HepG2 (cell line): ENCODE data around the gene ARVCF. TPM values are rescaled to one million over a fixed set of nuclear protein-coding genes. Genes with fewer than 3 reads are reported as not detected.

Experiments
- ATAC-seq: fragments of 200-7000 bp; cut with Tn5 transposase; 3 replicates; pipeline ENCODE4 v1.9.1; 2020; ENCODE audit warnings: mild to moderate bottlenecking, moderate library complexity
- BruUV-seq: library from RNA; stranded (reverse); fragments of 400-500 nt; replicated peaks from 2 replicates; lab custom pipeline; 2021; lab: Mats Ljungman, UMichigan
- CTCF ChIA-PET: fragments of 300-600 bp; formaldehyde crosslinking; extraction: SDS; loops from one replicate; lab custom pipeline; 2021; ENCODE audit warnings: low total read pairs, inconsistent platforms, low intra/inter-chr PET ratio; lab: Yijun Ruan, JAX
- POLR2A ChIA-PET: fragments of 350-600 bp; sonication (Branson Sonifier 250); formaldehyde crosslinking; loops from one replicate; lab custom pipeline; 2020; ENCODE audit warnings: antibody characterized with exemption, inconsistent platforms; lab: Yijun Ruan, JAX
- DNase-seq: peaks from one replicate; pipeline ENCODE4 v3.0.0-alpha.2; 2015; ENCODE audit warnings: low spot score
- FAIRE-seq: peaks from 3 replicates; lab custom pipeline; 2011; peaks lifted over from hg19 to GRCh38; lab: Jason Lieb, UNC
- H2AFZ ChIP-seq: one replicate; pipeline ENCODE4 v1.6.1; 2011; ENCODE audit warnings: low read length, inconsistent platforms
- H3K27ac ChIP-seq: fragments of 300-600 bp; 3 replicates; pipeline ENCODE4 v1.8.0; 2011; ENCODE audit warnings: mixed run types, mild to moderate bottlenecking, mixed read lengths, low read length, inconsistent platforms; ENCODE audit not compliant: insufficient read depth; ENCODE audit errors: extremely low read length
- H3K27me3 ChIP-seq, 2 experiments: fragments of 200-600 bp in 1 of 2; 2 replicates in 1 of 2; 3 replicates in 1 of 2; pipeline versions ENCODE4 v1.6.0 to v1.8.0; 2011; ENCODE audit warnings: low read length in 2 of 2, mild to moderate bottlenecking in 2 of 2, moderate library complexity in 2 of 2, inconsistent platforms in 1 of 2; ENCODE audit not compliant: insufficient read depth in 2 of 2, control insufficient read depth in 1 of 2
- H3K36me3 ChIP-seq, 2 experiments: fragments of 200-600 bp in 1 of 2; replicated peaks in 1 of 2; 2 replicates in 1 of 2; 3 replicates in 1 of 2; pipeline versions ENCODE4 v1.5.1 to v1.8.0; 2011; ENCODE audit warnings: low read length in 2 of 2, inconsistent platforms in 1 of 2; ENCODE audit not compliant: insufficient read depth in 2 of 2, control insufficient read depth in 1 of 2
- H3K4me1 ChIP-seq: 2 replicates; pipeline ENCODE4 v1.5.1; 2012; ENCODE audit warnings: low read length, inconsistent platforms; ENCODE audit not compliant: insufficient read depth
- H3K4me2 ChIP-seq: 2 replicates; pipeline ENCODE4 v1.6.0; 2011; ENCODE audit warnings: low read depth, low read length, inconsistent platforms
- H3K4me3 ChIP-seq, 3 experiments: fragments of 200-600 bp in 1 of 3; sonication (generic), shearing (Covaris generic) in 1 of 3; replicated peaks in 1 of 3; 2 replicates each; pipeline ENCODE4 v1.5.1; 2011 to 2016; ENCODE audit warnings: low read length in 3 of 3, inconsistent platforms in 2 of 3, low read depth in 2 of 3, mild to moderate bottlenecking in 2 of 3, control low read depth in 1 of 3, mixed read lengths in 1 of 3; ENCODE audit not compliant: insufficient read depth in 1 of 3
- H3K79me2 ChIP-seq: one replicate; pipeline ENCODE4 v1.6.1; 2011; ENCODE audit warnings: low read length, inconsistent platforms; ENCODE audit not compliant: insufficient read depth
- H3K9ac ChIP-seq: 2 replicates; pipeline ENCODE4 v1.6.0; 2011; ENCODE audit warnings: mild to moderate bottlenecking, low read depth, low read length, inconsistent platforms; ENCODE audit not compliant: insufficient read depth
- H3K9me3 ChIP-seq: 2 replicates; pipeline ENCODE4 v1.5.1; 2012; ENCODE audit warnings: mild to moderate bottlenecking, low read length
- H4K20me1 ChIP-seq: 2 replicates; pipeline ENCODE4 v1.6.0; 2011; ENCODE audit warnings: inconsistent platforms, mild to moderate bottlenecking, low read length, moderate library complexity; ENCODE audit not compliant: insufficient read depth
- CBX2 ChIP-seq, 2 experiments: fragments of 200-600 bp in 1 of 2; sonication (generic); formaldehyde crosslinking in 1 of 2; IDR thresholded peaks; 2 replicates each; pipeline versions ENCODE4 v1.7.0 to v1.8.1; 2018 to 2022; ENCODE audit warnings: low read depth in 2 of 2, low read length in 1 of 2, mild to moderate bottlenecking in 1 of 2, missing genetic modification reagents in 1 of 2
- FOSL1 ChIP-seq: sonication (generic); formaldehyde crosslinking; IDR thresholded peaks from 2 replicates; pipeline ENCODE4 v1.9.0; 2021; ENCODE audit warnings: missing genetic modification reagents, borderline replicate concordance
- FOXC1 ChIP-seq: sonication (generic); formaldehyde crosslinking; IDR thresholded peaks from 2 replicates; pipeline ENCODE4 v1.8.0; 2022; ENCODE audit warnings: mild to moderate bottlenecking, missing genetic modification reagents, borderline replicate concordance
- KDM6A ChIP-seq: IDR thresholded peaks from 2 replicates; pipeline ENCODE4 v1.6.1; 2016; ENCODE audit warnings: low read depth
- TEAD3 ChIP-seq: optimal IDR thresholded peaks from 2 replicates; pipeline ENCODE3; 2016; ENCODE audit warnings: borderline replicate concordance
- ZMYM3 ChIP-seq: sonication (generic); formaldehyde crosslinking; IDR thresholded peaks from 2 replicates; pipeline ENCODE4 v1.5.1; 2020; ENCODE audit warnings: mild to moderate bottlenecking, missing genetic modification reagents
- ZNF232 ChIP-seq: sonication (generic); formaldehyde crosslinking; IDR thresholded peaks from 2 replicates; pipeline ENCODE4 v1.4.0; 2020; ENCODE audit warnings: missing genetic modification reagents, borderline replicate concordance
- ZNF614 ChIP-seq: IDR thresholded peaks from 2 replicates; pipeline ENCODE4 v1.6.1; 2018; ENCODE audit warnings: missing biosample characterization, missing genetic modification reagents, inconsistent platforms, borderline replicate concordance
- ZNF773 ChIP-seq: sonication (generic); formaldehyde crosslinking; IDR thresholded peaks from 2 replicates; pipeline ENCODE4 v1.4.0; 2020; ENCODE audit warnings: missing genetic modification reagents, borderline replicate concordance
- ZSCAN9 ChIP-seq: IDR thresholded peaks from 2 replicates; pipeline ENCODE4 v1.6.1; 2016; ENCODE audit warnings: borderline replicate concordance
- WGBS: methylation state at CpG from one replicate; pipeline ENCODE4 v1.1.6; 2017; ENCODE audit warnings: low lambda C conversion rate; 5-methylcytosine and 5-hydroxymethylcytosine counted together
- in situ Hi-C: cut with HindIII; loops from 2 replicates; pipeline ENCODE4 v1.10.0; 2017; ENCODE audit warnings: low pct_unique_long_range_greater_than_20kb; ENCODE audit not compliant: extremely low pct_ligation_motif_present
- intact Hi-C: fragments of 100-400 bp; cut with micrococcal nuclease; formaldehyde crosslinking; loops from one replicate; pipeline ENCODE4 v1.10.0; 2022; ENCODE audit not compliant: unreplicated experiment
- polyA plus RNA-seq, 8 experiments: library from polyadenylated mRNA; depleted of rRNA in 3 of 8; stranded (reverse) in 7 of 8; unstranded in 1 of 8; fragments of >200 nt; fragmentation: Illumina TruSeq in 4 of 8; extraction: Trizol in 4 of 8; gene quantifications; 2 replicates each; pipeline versions ENCODE4 v1.2.1 to v1.2.3, GENCODE V29; 2011 to 2016; ENCODE audit warnings: low read depth in 4 of 8, missing spikeins in 1 of 8, mixed read lengths in 1 of 8; ENCODE audit not compliant: insufficient read depth in 1 of 8
- total RNA-seq, 5 experiments: library from RNA; depleted of rRNA; stranded (reverse); fragments of >200 nt; fragmentation: Illumina TruSeq; extraction: Trizol; gene quantifications; 2 replicates each; pipeline ENCODE4 v1.2.3, GENCODE V29; 2016; ENCODE audit warnings: low read depth in 1 of 5
- TF ChIP-seq, protein P1 (sequence below): sonication (generic); formaldehyde crosslinking; IDR thresholded peaks from 2 replicates; pipeline ENCODE4 v1.5.1; 2020; ENCODE audit warnings: missing genetic modification reagents, mild to moderate bottlenecking, borderline replicate concordance
- TF ChIP-seq, protein P2 (sequence below): sonication (generic); formaldehyde crosslinking; IDR thresholded peaks from 2 replicates; pipeline ENCODE4 v1.4.0; 2020; ENCODE audit warnings: missing genetic modification reagents

The ARVCF gene
- total and polyA plus RNA-seq, 2 of the 13 experiments (the other 11 are each of a cell fraction or from before 2014, with no cell fraction given): 16.4 to 17.7 TPM

- H3K4me1 ChIP-seq: no peaks in the 10 kb centered on the region
- H3K79me2 ChIP-seq: no peaks in the 10 kb centered on the region
- H3K9ac ChIP-seq: no peak overlapping the region
- H3K9me3 ChIP-seq: no peaks in the 10 kb centered on the region
- CTCF ChIA-PET: no interaction called here
- H2AFZ ChIP-seq: no peak overlapping the region
- FAIRE-seq: no peak
- no peak overlapping the region for H3K4me3 ChIP-seq
- H3K36me3 ChIP-seq: peaks cover 2 to 21% of the 10 kb centered on the region in 2 experiments; a peak in 3 of 5 replicates
- no CpG with 5 or more reads among the region's 12 CpGs for WGBS
- no peak overlapping the region for H3K4me2 ChIP-seq
- H3K27ac ChIP-seq: no peak overlapping the region
- no peak for TF ChIP-seq ZSCAN9 (CRISPR knock-in tag)
- TF ChIP-seq, protein P1, sequence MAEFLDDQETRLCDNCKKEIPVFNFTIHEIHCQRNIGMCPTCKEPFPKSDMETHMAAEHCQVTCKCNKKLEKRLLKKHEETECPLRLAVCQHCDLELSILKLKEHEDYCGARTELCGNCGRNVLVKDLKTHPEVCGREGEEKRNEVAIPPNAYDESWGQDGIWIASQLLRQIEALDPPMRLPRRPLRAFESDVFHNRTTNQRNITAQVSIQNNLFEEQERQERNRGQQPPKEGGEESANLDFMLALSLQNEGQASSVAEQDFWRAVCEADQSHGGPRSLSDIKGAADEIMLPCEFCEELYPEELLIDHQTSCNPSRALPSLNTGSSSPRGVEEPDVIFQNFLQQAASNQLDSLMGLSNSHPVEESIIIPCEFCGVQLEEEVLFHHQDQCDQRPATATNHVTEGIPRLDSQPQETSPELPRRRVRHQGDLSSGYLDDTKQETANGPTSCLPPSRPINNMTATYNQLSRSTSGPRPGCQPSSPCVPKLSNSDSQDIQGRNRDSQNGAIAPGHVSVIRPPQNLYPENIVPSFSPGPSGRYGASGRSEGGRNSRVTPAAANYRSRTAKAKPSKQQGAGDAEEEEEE (CRISPR knock-in tag): no peak
- TF ChIP-seq CBX2 (IDR thresholded peaks at IDR 0.05; ENCODE audit: low read depth, low read length): no peak
- TF ChIP-seq CBX2 (CRISPR knock-in tag; IDR thresholded peaks at IDR 0.05; ENCODE audit: low read depth): no peak
- no peak for TF ChIP-seq ZMYM3 (CRISPR knock-in tag)
- no peak for TF ChIP-seq ZNF232 (CRISPR knock-in tag)
- no peak for TF ChIP-seq FOXC1 (CRISPR knock-in tag)
- TF ChIP-seq FOSL1 (CRISPR knock-in tag): no peak
- no peak for TF ChIP-seq ZNF614 (CRISPR knock-in tag)
- TF ChIP-seq TEAD3 (CRISPR knock-in tag): no peak
- TF ChIP-seq ZNF773: no peak
- TF ChIP-seq KDM6A (CRISPR knock-in tag): no peak
- TF ChIP-seq, protein P2, sequence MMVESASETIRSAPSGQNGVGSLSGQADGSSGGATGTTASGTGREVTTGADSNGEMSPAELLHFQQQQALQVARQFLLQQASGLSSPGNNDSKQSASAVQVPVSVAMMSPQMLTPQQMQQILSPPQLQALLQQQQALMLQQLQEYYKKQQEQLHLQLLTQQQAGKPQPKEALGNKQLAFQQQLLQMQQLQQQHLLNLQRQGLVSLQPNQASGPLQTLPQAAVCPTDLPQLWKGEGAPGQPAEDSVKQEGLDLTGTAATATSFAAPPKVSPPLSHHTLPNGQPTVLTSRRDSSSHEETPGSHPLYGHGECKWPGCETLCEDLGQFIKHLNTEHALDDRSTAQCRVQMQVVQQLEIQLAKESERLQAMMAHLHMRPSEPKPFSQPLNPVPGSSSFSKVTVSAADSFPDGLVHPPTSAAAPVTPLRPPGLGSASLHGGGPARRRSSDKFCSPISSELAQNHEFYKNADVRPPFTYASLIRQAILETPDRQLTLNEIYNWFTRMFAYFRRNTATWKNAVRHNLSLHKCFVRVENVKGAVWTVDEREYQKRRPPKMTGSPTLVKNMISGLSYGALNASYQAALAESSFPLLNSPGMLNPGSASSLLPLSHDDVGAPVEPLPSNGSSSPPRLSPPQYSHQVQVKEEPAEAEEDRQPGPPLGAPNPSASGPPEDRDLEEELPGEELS (CRISPR knock-in tag): no peak
- POLR2A ChIA-PET: no interaction called here
- in situ Hi-C loops (no loop called here), intact Hi-C loops (no loop called here)
- no peaks in the 10 kb centered on the region for H3K27me3 ChIP-seq
- no peak for ATAC-seq
- DNase-seq: no peak
- no peaks in the 10 kb centered on the region for H4K20me1 ChIP-seq
- no TSS peak for BruUV-seq
Measured at GRCh38 chr22:20054034-20054427, 37.4 kb upstream of the ARVCF start.
